ENCODE measurements around the gene RNF227. TPM values are rescaled to one million over a fixed set of nuclear protein-coding genes. Genes with fewer than 3 reads are reported as not detected.

Gene RNF227
- total RNA-seq, 1 donor from 2014 or later, result 1.8 TPM

GRCh38 chr17:7940034-7940433, 23.9 kb upstream of the RNF227 start:
- H3K4me1 Mint-ChIP-seq (ENCODE audit: low read depth), result peaks cover 2% of the 10 kb centered on the region
- no peak for DNase-seq (ENCODE audit: low spot score, unreplicated experiment)
- H3K4me3 Mint-ChIP-seq (ENCODE audit: low read depth), result no peak overlapping the region
- H3K27me3 Mint-ChIP-seq, result no peaks in the 10 kb centered on the region
- H3K27ac Mint-ChIP-seq, result no peak overlapping the region
- no peak for TF ChIP-seq CTCF (IDR thresholded peaks at IDR 0.05; ENCODE audit: unreplicated experiment)
- peaks cover 30% of the 10 kb centered on the region for H3K36me3 Mint-ChIP-seq (ENCODE audit: insufficient read depth)
- H3K9me3 Mint-ChIP-seq (ENCODE audit: low read depth), result no peaks in the 10 kb centered on the region

- Mint-ChIP-seq H3K4me1 (ENCODE audit: low read depth) (peaks cover 22% of the 10 kb centered on the region), H3K9me3 (ENCODE audit: low read depth) (no peaks in the 10 kb centered on the region), H3K4me3 (ENCODE audit: low read depth) (no peak overlapping the region), H3K27me3 (no peaks in the 10 kb centered on the region), H3K36me3 (ENCODE audit: insufficient read depth) (peaks cover 26% of the 10 kb centered on the region), H3K27ac (no peak overlapping the region)
- no peak for DNase-seq (ENCODE audit: low spot score, unreplicated experiment)
- no peak for TF ChIP-seq CTCF (IDR thresholded peaks at IDR 0.05; ENCODE audit: unreplicated experiment)
Measured at GRCh38 chr17:7935859-7936258, 19.8 kb upstream of the RNF227 start.

- no peak for DNase-seq (ENCODE audit: low spot score, unreplicated experiment)
- peak overlapping the region; percentile 96 for H3K4me3 Mint-ChIP-seq (ENCODE audit: low read depth)
- H3K9me3 Mint-ChIP-seq (ENCODE audit: low read depth), result no peaks in the 10 kb centered on the region
- H3K27ac Mint-ChIP-seq, result peak overlapping the region; percentile 95
- no peak for TF ChIP-seq CTCF (IDR thresholded peaks at IDR 0.05; ENCODE audit: unreplicated experiment)
- H3K27me3 Mint-ChIP-seq, result peaks cover 16% of the 10 kb centered on the region
- H3K36me3 Mint-ChIP-seq (ENCODE audit: insufficient read depth), result peaks cover 19% of the 10 kb centered on the region
- H3K4me1 Mint-ChIP-seq (ENCODE audit: low read depth), result peaks cover 26% of the 10 kb centered on the region
Measured at GRCh38 chr17:7932949-7933348, 16.9 kb upstream of the RNF227 start.

- no peak for TF ChIP-seq CTCF (IDR thresholded peaks at IDR 0.05; ENCODE audit: unreplicated experiment)
- peaks cover 26% of the 10 kb centered on the region for H3K4me1 Mint-ChIP-seq (ENCODE audit: low read depth)
- peak overlapping the region; percentile 96 for H3K4me3 Mint-ChIP-seq (ENCODE audit: low read depth)
- DNase-seq (ENCODE audit: low spot score, unreplicated experiment), result no peak
- peaks cover 20% of the 10 kb centered on the region for H3K36me3 Mint-ChIP-seq (ENCODE audit: insufficient read depth)
- peak overlapping the region; percentile 95 for H3K27ac Mint-ChIP-seq
- H3K9me3 Mint-ChIP-seq (ENCODE audit: low read depth), result no peaks in the 10 kb centered on the region
- H3K27me3 Mint-ChIP-seq, result peaks cover 20% of the 10 kb centered on the region
Measured at GRCh38 chr17:7932483-7932891, 16.4 kb upstream of the RNF227 start.

- peak within 1 kb of the TSS; percentile 95 for H3K27ac Mint-ChIP-seq
- DNase-seq (ENCODE audit: low spot score, unreplicated experiment), result peak; percentile 99
- peaks cover 26% of the 10 kb centered on the region for H3K27me3 Mint-ChIP-seq
- peaks cover 16% of the 10 kb centered on the region for H3K36me3 Mint-ChIP-seq (ENCODE audit: insufficient read depth)
- peak within 1 kb of the TSS; percentile 96 for H3K4me3 Mint-ChIP-seq (ENCODE audit: low read depth)
- H3K9me3 Mint-ChIP-seq (ENCODE audit: low read depth), result no peaks in the 10 kb centered on the region
- peaks cover 26% of the 10 kb centered on the region for H3K4me1 Mint-ChIP-seq (ENCODE audit: low read depth)
- TF ChIP-seq CTCF (IDR thresholded peaks at IDR 0.05; ENCODE audit: unreplicated experiment), result no peak
Measured at GRCh38 chr17:7931709-7932482, 15.8 kb upstream of the RNF227 start, which contains the start of the genes CNTROB and TRAPPC1. Gene CNTROB, plus strand, starts transcription at chr17:7932206. Its CDS starts 874 bp downstream, at chr17:7933080. Gene TRAPPC1, minus strand, starts transcription at chr17:7931946. Its CDS starts 117 bp downstream, at chr17:7931829.

Data from progenitor cell of endocrine pancreas (in vitro differentiated cells).